NCI-H2107 treated with DMSO at 0.1 percent for 48 hours (cell line): ENCODE results near the gene ARHGDIB.

Experiments
- DNase-seq: peaks from one replicate; lab custom pipeline; 2025; ENCODE audit not compliant: unreplicated experiment; lab: John Stamatoyannopoulos, UW

The ARHGDIB gene

DNA sequence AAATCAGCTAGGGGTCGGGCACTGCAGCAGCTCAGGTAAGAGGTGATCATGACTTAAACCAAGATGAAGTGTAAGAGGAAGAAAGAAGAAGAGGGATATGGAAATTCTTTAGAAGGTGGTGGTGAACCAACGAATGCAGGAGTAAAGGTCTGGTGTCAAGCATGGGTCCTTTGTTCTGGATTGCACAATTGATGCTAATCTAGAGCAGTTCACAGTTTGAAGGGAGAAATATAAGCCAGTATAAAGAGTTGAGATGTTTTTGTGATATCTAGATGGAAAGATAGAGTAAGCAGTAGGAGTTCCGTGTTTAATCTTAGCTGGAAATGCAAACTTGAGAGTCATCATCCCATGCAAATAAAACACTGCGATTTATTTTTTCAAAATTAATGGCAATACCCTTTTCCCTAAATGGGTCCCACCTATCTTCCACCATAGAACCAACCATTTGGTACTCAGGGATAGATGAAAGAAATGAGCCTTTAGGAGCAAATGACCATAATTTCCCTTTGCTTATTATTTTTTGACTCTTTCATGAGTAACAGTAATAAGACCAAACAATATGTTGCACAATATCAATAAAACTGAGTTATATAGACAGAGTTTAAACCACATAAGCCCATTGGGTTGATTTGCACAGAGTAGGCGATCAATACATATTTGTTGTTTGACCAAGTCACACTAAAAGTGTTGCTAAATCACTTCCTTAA, 60.7 kb downstream of the ARHGDIB start:
- DNase-seq: no peak

DNA sequence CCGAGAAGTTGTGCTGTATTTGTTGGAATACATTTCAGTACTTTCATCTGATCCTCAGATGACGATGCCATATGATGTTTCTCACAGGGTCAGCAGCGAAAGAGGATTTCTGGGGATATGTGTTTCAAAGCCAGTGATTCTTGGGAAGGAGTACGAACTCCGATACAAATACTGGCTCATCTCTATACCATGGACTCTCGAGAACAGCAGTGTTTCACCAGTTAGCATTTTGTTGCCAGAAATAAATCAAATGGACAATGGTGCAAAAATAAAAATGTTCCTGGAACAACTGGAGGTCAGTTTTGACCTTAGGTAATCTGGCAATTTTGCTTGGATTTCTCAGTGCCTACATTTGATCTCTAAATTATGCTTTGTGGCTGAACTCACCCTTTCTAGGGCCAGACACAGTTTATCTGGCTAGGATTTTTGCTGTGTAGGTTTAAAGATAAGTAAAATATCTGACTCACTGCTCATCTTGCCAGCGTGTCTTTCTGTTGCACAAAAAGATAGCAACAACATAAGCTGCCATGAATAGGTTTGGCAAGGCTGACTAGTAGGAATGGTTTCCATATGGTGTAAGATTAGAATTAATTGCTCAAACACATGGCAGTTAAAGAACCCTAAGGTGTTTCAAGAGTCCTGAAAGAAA, 64.8 kb downstream of the ARHGDIB start:
- DNase-seq: no peak

DNA sequence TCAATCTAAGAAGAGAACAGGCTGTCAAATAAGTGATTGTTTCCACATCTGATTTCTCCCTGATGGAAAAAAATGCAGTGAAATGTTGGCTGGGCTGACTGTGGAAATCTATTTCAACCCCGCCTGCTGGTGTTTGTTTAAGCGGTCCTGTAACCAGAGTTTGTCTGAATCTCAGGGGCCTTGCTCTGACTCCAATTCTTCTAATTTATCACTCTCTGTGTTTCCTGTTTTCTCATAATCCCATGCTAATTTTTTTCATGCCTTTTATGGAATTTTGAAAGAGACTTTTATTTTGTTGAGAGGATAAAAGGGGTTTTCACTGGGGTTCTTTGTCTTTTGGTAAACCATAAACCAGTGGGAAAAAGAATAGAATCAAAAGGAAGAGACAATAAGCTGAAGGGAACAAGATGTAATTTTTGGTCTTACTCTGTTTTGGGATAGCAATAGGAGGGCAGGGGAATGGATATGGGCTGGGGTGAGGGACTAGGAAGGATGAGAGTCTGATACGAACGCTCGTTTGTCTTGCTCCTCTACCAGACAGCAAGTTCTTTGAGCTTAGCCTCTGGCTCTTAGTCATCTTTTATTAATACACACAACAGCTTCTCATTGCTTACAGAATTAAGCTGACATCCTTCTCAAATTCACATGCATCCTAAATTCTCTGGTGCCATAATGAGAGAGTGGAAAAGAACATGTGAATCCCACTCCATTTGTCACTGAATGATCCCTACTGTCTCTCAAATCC, 67.7 kb downstream of the ARHGDIB start:
- DNase-seq: no peak

DNA sequence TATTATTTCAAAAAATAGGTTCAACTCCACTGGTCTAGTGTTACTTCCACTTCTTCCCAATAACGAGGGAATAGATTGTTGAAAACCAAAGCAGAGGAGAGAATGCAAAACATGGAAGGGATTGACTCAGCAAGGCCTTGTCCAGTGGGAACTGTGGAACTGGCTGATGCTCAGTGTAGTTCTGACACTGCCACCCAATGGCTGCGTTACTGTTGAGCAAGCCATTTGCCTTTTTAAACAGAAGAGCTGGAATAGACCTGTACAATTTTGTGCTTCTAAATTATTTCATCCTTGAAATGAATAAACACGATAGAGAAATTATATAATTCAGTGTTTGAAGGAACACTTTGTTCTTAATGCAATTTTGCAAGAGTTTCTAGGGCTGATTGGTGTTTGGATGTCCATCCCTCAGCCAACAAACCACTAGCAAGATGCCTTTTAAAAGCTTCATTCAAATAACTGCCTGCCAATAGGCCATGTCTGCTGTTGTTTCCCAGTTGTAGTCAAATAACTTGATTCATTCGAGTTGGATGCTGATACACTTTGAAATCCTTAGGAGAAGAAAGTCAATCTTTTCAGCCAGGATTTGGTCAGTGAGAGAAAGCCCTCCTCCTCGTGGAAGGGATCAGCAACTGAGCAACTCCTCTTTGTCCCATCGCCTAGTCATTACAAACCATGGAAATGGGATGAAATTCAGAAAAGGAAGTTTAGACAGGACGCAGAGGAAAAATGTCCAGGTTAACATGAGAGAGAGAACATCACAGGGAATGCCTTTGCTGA, 68.5 kb downstream of the ARHGDIB start:
- no peak for DNase-seq
